ENCODE measurements around the gene PLAAT3. TPM values are rescaled to one million over a fixed set of nuclear protein-coding genes. Genes with fewer than 3 reads are reported as not detected.
"Not testable (repeated sequence)": the region's sequence is repeated elsewhere in the genome, so short reads cannot be mapped to it uniquely, and the experiment has no call there.

PLAAT3 gene
- total RNA-seq, 1 donor from 2014 or later, result 2.1 TPM

GRCh38 chr11:63551889-63552266, 62.4 kb downstream of the PLAAT3 start:
- no peak for FAIRE-seq
- DNase-seq (ENCODE audit: low read depth), result no peak

GRCh38 chr11:63551091-63551888, 62.9 kb downstream of the PLAAT3 start:
- Histone ChIP-seq H3K27me3 (ENCODE audit: control insufficient read depth, insufficient read depth, low read length) (no peaks in the 10 kb centered on the region), H3K4me3 (ENCODE audit: low read depth, low read length) (no peak overlapping the region), H3K36me3 (ENCODE audit: control insufficient read depth, insufficient read depth, low read length) (no peaks in the 10 kb centered on the region)
- no peak for FAIRE-seq
- TF ChIP-seq, protein P1, sequence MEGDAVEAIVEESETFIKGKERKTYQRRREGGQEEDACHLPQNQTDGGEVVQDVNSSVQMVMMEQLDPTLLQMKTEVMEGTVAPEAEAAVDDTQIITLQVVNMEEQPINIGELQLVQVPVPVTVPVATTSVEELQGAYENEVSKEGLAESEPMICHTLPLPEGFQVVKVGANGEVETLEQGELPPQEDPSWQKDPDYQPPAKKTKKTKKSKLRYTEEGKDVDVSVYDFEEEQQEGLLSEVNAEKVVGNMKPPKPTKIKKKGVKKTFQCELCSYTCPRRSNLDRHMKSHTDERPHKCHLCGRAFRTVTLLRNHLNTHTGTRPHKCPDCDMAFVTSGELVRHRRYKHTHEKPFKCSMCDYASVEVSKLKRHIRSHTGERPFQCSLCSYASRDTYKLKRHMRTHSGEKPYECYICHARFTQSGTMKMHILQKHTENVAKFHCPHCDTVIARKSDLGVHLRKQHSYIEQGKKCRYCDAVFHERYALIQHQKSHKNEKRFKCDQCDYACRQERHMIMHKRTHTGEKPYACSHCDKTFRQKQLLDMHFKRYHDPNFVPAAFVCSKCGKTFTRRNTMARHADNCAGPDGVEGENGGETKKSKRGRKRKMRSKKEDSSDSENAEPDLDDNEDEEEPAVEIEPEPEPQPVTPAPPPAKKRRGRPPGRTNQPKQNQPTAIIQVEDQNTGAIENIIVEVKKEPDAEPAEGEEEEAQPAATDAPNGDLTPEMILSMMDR (IDR thresholded peaks at IDR 0.05; ENCODE audit: insufficient read depth, low read length, severe bottlenecking), result no peak
- DNase-seq (ENCODE audit: low read depth), result no peak

More at GRCh38 chr11:63551889-63552266, 62.4 kb downstream of the PLAAT3 start:
- Histone ChIP-seq H3K4me3 (ENCODE audit: low read depth, low read length) (no peak overlapping the region), H3K36me3 (ENCODE audit: control insufficient read depth, insufficient read depth, low read length) (no peaks in the 10 kb centered on the region), H3K27me3 (ENCODE audit: control insufficient read depth, insufficient read depth, low read length) (no peaks in the 10 kb centered on the region)
- TF ChIP-seq, protein P1 (IDR thresholded peaks at IDR 0.05; ENCODE audit: insufficient read depth, low read length, severe bottlenecking), result no peak

- not testable (repeated sequence) for H3K27me3 ChIP-seq (ENCODE audit: control insufficient read depth, insufficient read depth, low read length)
Measured at GRCh38 chr11:63550156-63550700, 64.0 kb downstream of the PLAAT3 start.

GRCh38 chr11:63549411-63549810, 64.8 kb downstream of the PLAAT3 start:
- H3K36me3 ChIP-seq (ENCODE audit: control insufficient read depth, insufficient read depth, low read length), result no peaks in the 10 kb centered on the region
- no peak for FAIRE-seq
- DNase-seq (ENCODE audit: low read depth), result no peak
- no peak overlapping the region for H3K4me3 ChIP-seq (ENCODE audit: low read depth, low read length)
- H3K27me3 ChIP-seq (ENCODE audit: control insufficient read depth, insufficient read depth, low read length), result no peaks in the 10 kb centered on the region
- TF ChIP-seq, protein P1 (IDR thresholded peaks at IDR 0.05; ENCODE audit: insufficient read depth, low read length, severe bottlenecking), result no peak

More at GRCh38 chr11:63550156-63550700, 64.0 kb downstream of the PLAAT3 start:
- not testable (repeated sequence) for DNase-seq (ENCODE audit: low read depth); H3K36me3 ChIP-seq (ENCODE audit: control insufficient read depth, insufficient read depth, low read length); FAIRE-seq; H3K4me3 ChIP-seq (ENCODE audit: low read depth, low read length)

DNA sequence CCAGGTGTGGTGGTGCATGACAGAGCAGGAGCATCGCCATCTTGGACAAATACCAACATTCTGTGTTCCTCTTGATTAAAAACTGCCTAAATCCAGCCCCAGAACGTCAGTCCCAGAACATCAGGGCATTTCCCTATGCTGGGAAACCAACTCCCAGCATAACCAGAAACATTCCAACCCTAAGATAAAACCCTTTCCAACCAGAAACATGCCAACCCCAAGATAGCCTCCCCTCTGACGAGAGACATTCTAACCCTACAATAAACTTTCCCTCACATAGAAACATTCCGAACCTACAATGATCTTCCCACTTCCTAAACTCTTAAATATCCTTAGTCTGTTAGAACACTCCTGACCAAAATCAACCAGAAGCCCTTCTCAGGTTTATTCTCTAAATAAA, 66.1 kb downstream of the PLAAT3 start:
- FAIRE-seq (no peak), DNase-seq (ENCODE audit: low read depth) (no peak)
- TF ChIP-seq, protein P1 (IDR thresholded peaks at IDR 0.05; ENCODE audit: insufficient read depth, low read length, severe bottlenecking), result no peak
- no peaks in the 10 kb centered on the region for H3K36me3 ChIP-seq (ENCODE audit: control insufficient read depth, insufficient read depth, low read length)
- no peaks in the 10 kb centered on the region for H3K27me3 ChIP-seq (ENCODE audit: control insufficient read depth, insufficient read depth, low read length)
- H3K4me3 ChIP-seq (ENCODE audit: low read depth, low read length), result no peak overlapping the region

DNA sequence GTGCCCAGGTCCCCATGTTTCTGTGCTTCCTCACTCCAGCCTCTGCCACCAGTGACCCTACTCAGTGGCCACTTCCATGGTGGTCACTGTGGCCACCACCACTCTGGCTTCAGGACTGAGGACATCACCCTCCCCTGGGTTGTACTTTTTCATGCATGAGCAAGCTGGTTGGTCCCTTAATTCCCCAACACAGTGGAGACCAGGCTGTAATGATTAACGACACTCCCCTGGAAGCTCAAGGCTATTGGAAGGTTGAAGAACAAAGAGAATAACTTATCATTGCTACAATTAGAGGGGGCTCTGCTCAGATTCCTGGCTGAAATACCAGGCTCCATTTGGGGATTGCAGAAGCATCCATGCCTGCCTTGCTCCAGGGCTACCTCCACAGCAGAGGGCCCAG, 67.2 kb downstream of the PLAAT3 start:
- H3K36me3 ChIP-seq (ENCODE audit: control insufficient read depth, insufficient read depth, low read length), result no peaks in the 10 kb centered on the region
- no peak overlapping the region for H3K4me3 ChIP-seq (ENCODE audit: low read depth, low read length)
- H3K27me3 ChIP-seq (ENCODE audit: control insufficient read depth, insufficient read depth, low read length), result no peaks in the 10 kb centered on the region
- TF ChIP-seq, protein P1 (IDR thresholded peaks at IDR 0.05; ENCODE audit: insufficient read depth, low read length, severe bottlenecking), result no peak
- FAIRE-seq, result no peak
- DNase-seq (ENCODE audit: low read depth), result no peak
